Activated CD4-positive, alpha-beta T cell treated with anti-CD3 and anti-CD28 coated beads for 36 hours (primary cell): ENCODE data around the gene METRN. TPM values are rescaled to one million over a fixed set of nuclear protein-coding genes. Genes with fewer than 3 reads are reported as not detected.
A peak's percentile ranks its signal among the peaks of the same experiment; 100 is the strongest.
"Not testable (repeated sequence)": the region's sequence is repeated elsewhere in the genome, so short reads cannot be mapped to it uniquely, and the experiment has no call there.

Source experiments
- ATAC-seq: fragments of 200-7000 bp; cut with Tn5 transposase; one replicate; pipeline ENCODE4 v1.10.0; 2021; ENCODE audit warnings: mild to moderate bottlenecking, moderate library complexity
- CTCF ChIA-PET: fragments of 350-600 bp; sonication (Branson Sonifier 250); formaldehyde crosslinking; loops from one replicate; lab custom pipeline; 2021; ENCODE audit warnings: antibody characterized with exemption; lab: Charles Lee
- POLR2A ChIA-PET: fragments of 350-600 bp; sonication (Branson Sonifier 250); formaldehyde crosslinking; loops from one replicate; lab custom pipeline; 2021; ENCODE audit warnings: antibody characterized with exemption, inconsistent platforms; lab: Charles Lee
- DNase-seq: peaks from one replicate; pipeline ENCODE4 v3.0.0-alpha.2; 2020
- H3K27ac Mint-ChIP-seq: one replicate; pipeline ENCODE4 v1.8.0; 2021; ENCODE audit warnings: mixed read lengths
- H3K27me3 Mint-ChIP-seq: one replicate; pipeline ENCODE4 v1.8.0; 2021; ENCODE audit warnings: mixed read lengths
- H3K36me3 Mint-ChIP-seq: one replicate; pipeline ENCODE4 v1.8.0; 2021; ENCODE audit warnings: low read depth, mixed read lengths
- H3K4me1 Mint-ChIP-seq: one replicate; pipeline ENCODE4 v1.8.0; 2021; ENCODE audit warnings: mixed read lengths
- H3K4me3 Mint-ChIP-seq: one replicate; pipeline ENCODE4 v1.8.0; 2021; ENCODE audit warnings: mild to moderate bottlenecking, moderate library complexity, mixed read lengths
- H3K9me3 Mint-ChIP-seq: one replicate; pipeline ENCODE4 v1.8.0; 2021; ENCODE audit warnings: low read depth, mixed read lengths
- intact Hi-C, 2 experiments: fragments of 100-400 bp; cut with DNase I in 1 of 2; cut with micrococcal nuclease in 1 of 2; formaldehyde crosslinking; loops; one replicate each; pipeline versions ENCODE4 v1.14.2 to v1.15.1; 2022 to 2024; cut with DNase I, micrococcal nuclease
- total RNA-seq, 2 experiments: library from RNA; stranded (reverse); gene quantifications; one replicate each; pipeline ENCODE4 v1.2.3, GENCODE V29; 2021

METRN gene
- total RNA-seq, 2 experiments from 2014 or later, result 11.1 to 13.3 TPM

DNA sequence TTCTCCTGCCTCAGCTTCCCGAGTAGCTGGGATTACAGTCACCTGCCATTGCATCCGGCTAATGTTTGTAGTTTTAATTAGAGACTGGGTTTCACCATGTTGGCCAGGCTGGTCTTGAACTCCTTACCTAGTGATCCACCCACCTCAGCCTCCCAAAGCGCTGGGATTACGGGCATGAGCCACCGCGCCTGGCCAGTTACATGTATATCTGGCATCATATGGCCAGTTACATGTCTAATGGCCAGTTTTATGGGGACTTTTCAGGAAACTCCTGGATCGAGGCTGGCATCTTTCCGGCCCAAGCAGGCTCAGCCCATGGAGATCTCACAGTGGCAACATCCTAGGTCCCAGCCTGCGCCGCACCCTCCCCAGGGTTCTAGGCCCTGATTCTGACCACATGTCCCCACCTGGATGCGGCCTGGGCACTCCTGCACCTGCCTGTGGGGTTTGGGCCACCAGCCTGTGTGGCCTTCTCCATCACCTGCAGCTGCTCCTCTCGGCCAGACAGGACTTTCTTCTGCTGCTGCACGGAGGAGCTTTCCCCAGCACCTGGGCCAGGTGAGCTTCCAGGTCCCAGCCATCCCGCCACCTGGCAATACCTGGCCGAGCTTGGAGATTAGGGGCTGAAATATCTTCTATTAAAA lies 27.2 kb downstream of the METRN start:
- H3K9me3 Mint-ChIP-seq, result no peaks in the 10 kb centered on the region
- H3K36me3 Mint-ChIP-seq, result peaks cover 5% of the 10 kb centered on the region
- POLR2A ChIA-PET, result no interaction called here
- DNase-seq (no peak), ATAC-seq (no peak)
- CTCF ChIA-PET, result interaction anchor here (0.6 to 1.0 kb wide), 4 partner anchors 10 to 243 kb away, joined by 3 read pairs; no protein-coding TSS in a partner anchor
- intact Hi-C loops, result loop anchor here (1.0 to 2.0 kb wide), 9 partner anchors 21 to 228 kb away; partner anchors contain the start of genes ANTKMT (in 2 of the 2), CHTF18 (in 2 of the 2), RPUSD1 (in 2 of the 2) and CAPN15 (in 1 of the 2)
- H3K27ac Mint-ChIP-seq, result no peak overlapping the region
- no peaks in the 10 kb centered on the region for H3K27me3 Mint-ChIP-seq
- H3K4me1 Mint-ChIP-seq, result peaks cover 13% of the 10 kb centered on the region
- H3K4me3 Mint-ChIP-seq, result peak overlapping the region; percentile 62

- POLR2A ChIA-PET, ATAC-seq, intact Hi-C loops, H3K27ac Mint-ChIP-seq, H3K36me3 Mint-ChIP-seq, DNase-seq, H3K4me3 Mint-ChIP-seq, H3K9me3 Mint-ChIP-seq, H3K27me3 Mint-ChIP-seq: not testable (repeated sequence)
- peaks cover 10% of the 10 kb centered on the region for H3K4me1 Mint-ChIP-seq
- CTCF ChIA-PET, result interaction anchor here (0.7 to 1.6 kb wide), 4 partner anchors 14 to 113 kb away, joined by 3 to 4 read pairs (median 3); no protein-coding TSS in a partner anchor
Observed at GRCh38 chr16:742894-743293, 28.0 kb downstream of the METRN start.

DNA sequence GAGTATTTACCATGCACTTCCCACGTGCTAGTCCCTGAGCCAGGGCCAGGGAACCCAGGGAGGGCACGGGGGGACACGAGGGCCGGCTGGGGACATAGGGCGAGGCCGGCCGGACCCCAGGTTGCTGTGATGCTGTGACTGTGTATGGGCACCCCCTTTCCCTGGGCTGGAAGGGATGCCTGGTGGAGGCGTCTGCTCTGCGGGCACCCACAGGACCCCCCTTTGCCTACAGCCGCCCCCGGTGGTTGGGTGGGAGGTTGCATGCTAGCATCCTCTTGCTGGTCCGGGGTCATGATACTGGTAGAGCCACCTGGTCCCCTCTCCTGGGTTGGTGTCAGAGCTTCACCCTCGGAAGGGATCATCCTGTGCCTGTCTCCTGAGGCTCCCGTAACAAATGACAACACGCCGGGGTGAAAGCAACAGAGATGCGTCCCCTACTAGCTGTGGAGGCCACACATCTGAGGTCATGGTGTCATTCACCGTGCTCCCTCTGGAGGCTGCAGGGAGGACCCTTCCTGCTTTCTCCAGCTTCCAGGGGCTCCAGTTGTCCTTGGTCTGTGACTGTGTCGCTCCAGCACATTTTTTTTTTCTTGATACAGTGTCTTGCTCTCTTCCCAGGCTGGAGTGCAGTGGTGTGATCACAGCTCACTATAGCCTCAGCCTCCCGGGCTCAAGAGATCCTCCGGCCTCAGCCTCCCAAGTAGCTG lies 29.0 kb downstream of the METRN start:
- Mint-ChIP-seq H3K27ac (no peak overlapping the region), H3K9me3 (no peaks in the 10 kb centered on the region), H3K4me1 (peaks cover 10% of the 10 kb centered on the region), H3K27me3 (no peaks in the 10 kb centered on the region), H3K4me3 (no peak overlapping the region), H3K36me3 (no peaks in the 10 kb centered on the region)
- intact Hi-C loops, result no loop called here
- ChIA-PET POLR2A (no interaction called here), CTCF (interaction anchor here (0.7 to 1.6 kb wide), 3 partner anchors 13 to 373 kb away, joined by 3 to 5 read pairs (median 4); no protein-coding TSS in a partner anchor)
- DNase-seq (no peak), ATAC-seq (no peak)

DNA sequence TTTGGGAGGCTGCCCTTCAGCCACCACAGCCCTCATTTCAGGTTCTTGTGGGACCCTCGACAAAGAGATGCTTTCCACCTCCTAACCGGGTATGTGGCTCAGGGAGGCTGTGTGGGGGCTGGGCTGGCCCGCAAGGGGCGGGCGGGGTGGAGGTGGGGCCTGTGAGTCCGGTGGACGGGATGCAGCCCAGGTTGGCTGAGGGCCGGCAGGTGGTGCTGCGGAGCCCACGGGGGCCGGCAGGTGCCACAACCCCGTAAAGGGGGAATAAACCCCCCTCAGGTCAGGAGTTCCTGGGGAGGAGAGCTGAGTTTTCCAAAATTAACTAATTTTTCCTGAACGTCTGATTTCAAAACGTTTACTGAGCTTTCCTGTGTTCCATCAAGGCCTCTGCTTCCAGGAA lies 30.8 kb downstream of the METRN start:
- peak; percentile 56 for DNase-seq
- H3K4me3 Mint-ChIP-seq, result no peak overlapping the region
- ATAC-seq, result no peak
- CTCF ChIA-PET, result interaction anchor here (0.7 to 1.4 kb wide), 3 partner anchors 38 to 403 kb away, joined by 3 to 4 read pairs (median 3); no protein-coding TSS in a partner anchor
- H3K27ac Mint-ChIP-seq, result no peak overlapping the region
- no peaks in the 10 kb centered on the region for H3K36me3 Mint-ChIP-seq
- intact Hi-C loops, result no loop called here
- no peaks in the 10 kb centered on the region for H3K27me3 Mint-ChIP-seq
- no peaks in the 10 kb centered on the region for H3K9me3 Mint-ChIP-seq
- H3K4me1 Mint-ChIP-seq, result no peaks in the 10 kb centered on the region
- POLR2A ChIA-PET, result interaction anchor here (0.6 kb wide), 1 partner anchor 32 kb away, joined by 4 read pairs; no protein-coding TSS in a partner anchor

DNA sequence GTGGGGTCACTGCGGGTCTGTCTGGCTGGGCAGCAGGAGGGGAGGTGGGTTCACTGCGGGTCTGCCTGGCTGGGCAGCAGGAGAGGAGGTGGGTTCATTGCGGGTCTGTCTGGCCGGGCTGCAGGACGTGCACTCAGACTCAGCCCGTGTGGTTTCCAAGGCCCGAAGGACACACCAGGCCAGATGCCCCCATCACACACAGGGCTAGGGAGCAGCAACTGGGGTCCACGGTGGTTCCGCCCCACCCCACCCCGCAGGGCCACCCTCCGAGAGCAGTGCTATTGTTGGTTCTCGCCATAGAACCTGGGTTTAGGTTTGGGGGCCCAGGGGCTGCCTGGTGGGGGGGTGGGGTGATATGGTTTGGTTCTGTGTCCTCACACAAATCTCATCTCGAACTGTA lies 31.7 kb downstream of the METRN start:
- Mint-ChIP-seq H3K27ac (no peak overlapping the region), H3K4me1 (no peaks in the 10 kb centered on the region), H3K36me3 (no peaks in the 10 kb centered on the region), H3K4me3 (no peak overlapping the region), H3K9me3 (no peaks in the 10 kb centered on the region), H3K27me3 (no peaks in the 10 kb centered on the region)
- POLR2A ChIA-PET, result no interaction called here
- DNase-seq (no peak), ATAC-seq (no peak)
- intact Hi-C loops, result no loop called here
- CTCF ChIA-PET, result no interaction called here

- H3K9me3 Mint-ChIP-seq, result no peaks in the 10 kb centered on the region
- ChIA-PET POLR2A (no interaction called here), CTCF (interaction anchor here (0.7 kb wide), 1 partner anchor 130 kb away, joined by 3 read pairs; no protein-coding TSS in a partner anchor)
- intact Hi-C loops, result no loop called here
- H3K27ac Mint-ChIP-seq, result no peak overlapping the region
- no peaks in the 10 kb centered on the region for H3K36me3 Mint-ChIP-seq
- H3K27me3 Mint-ChIP-seq, result no peaks in the 10 kb centered on the region
- ATAC-seq (no peak), DNase-seq (no peak)
- H3K4me1 Mint-ChIP-seq, result no peaks in the 10 kb centered on the region
- H3K4me3 Mint-ChIP-seq, result no peak overlapping the region
Observed at GRCh38 chr16:747978-748746, 33.2 kb downstream of the METRN start.

- Mint-ChIP-seq H3K9me3 (no peaks in the 10 kb centered on the region), H3K4me3 (no peak overlapping the region), H3K4me1 (no peaks in the 10 kb centered on the region), H3K36me3 (no peaks in the 10 kb centered on the region), H3K27ac (no peak overlapping the region), H3K27me3 (no peaks in the 10 kb centered on the region)
- POLR2A ChIA-PET, result interaction anchor here (0.6 kb wide), 1 partner anchor 320 kb away, joined by 5 read pairs; no protein-coding TSS in a partner anchor
- intact Hi-C loops, result no loop called here
- ATAC-seq (no peak), DNase-seq (no peak)
- CTCF ChIA-PET, result interaction anchor here (0.6 kb wide), 1 partner anchor 24 kb away, joined by 3 read pairs; no protein-coding TSS in a partner anchor
Observed at GRCh38 chr16:749010-749409, 34.1 kb downstream of the METRN start.

GRCh38 chr16:750485-750884 lies 35.6 kb downstream of the METRN start:
- no peak overlapping the region for H3K4me3 Mint-ChIP-seq
- peaks cover 2% of the 10 kb centered on the region for H3K27me3 Mint-ChIP-seq
- ATAC-seq (no peak), DNase-seq (no peak)
- no peak overlapping the region for H3K27ac Mint-ChIP-seq
- H3K4me1 Mint-ChIP-seq, result no peaks in the 10 kb centered on the region
- intact Hi-C loops, result no loop called here
- ChIA-PET POLR2A (no interaction called here), CTCF (interaction anchor here (0.5 kb wide), 1 partner anchor 61 kb away, joined by 3 read pairs; the partner anchor contains the start of gene WDR24)
- H3K36me3 Mint-ChIP-seq, result no peaks in the 10 kb centered on the region
- H3K9me3 Mint-ChIP-seq, result no peaks in the 10 kb centered on the region

DNA sequence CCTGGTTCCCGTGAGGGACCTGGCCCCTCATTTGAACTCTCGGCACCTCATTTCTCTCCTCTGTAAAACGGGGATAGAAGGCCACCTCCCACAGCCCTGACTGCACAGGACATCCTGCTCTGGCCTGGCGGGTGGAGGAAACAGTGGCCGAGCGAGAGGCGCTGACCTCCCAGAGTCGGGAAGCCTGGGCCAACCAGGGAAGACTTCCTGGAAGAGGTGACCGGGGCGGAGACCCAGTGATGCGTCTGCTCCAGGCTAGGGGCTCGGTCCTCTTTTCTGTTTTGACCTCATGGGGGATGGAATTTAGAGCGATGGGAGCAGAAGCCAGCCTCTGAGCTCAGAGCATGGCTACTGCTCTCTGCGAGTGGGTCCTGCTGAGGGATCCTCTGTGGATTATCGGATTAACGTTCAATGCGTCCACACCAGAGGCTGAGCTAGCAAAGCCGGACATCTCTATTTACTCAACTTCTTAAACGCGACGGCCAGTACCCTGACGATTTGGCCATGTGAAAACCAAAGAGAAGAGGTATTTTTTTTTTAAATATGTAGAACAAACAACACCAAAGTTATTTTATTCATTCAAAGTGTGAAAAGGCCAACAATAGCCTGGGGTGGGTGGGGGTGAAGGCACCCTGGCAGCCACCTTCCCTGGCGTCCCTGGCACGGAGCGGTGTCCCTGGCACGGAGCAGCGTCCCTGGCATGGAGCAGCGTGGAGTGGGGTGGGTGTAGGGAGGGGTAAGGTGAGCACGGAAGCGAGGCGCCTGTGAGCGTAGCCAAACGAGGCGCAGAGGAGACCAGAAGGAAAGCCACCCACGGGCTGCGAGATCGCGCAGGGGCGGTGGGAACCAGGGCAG lies 36.5 kb downstream of the METRN start:
- Mint-ChIP-seq H3K4me3 (no peak overlapping the region), H3K36me3 (no peaks in the 10 kb centered on the region), H3K9me3 (peaks cover 2% of the 10 kb centered on the region), H3K4me1 (no peaks in the 10 kb centered on the region), H3K27ac (no peak overlapping the region), H3K27me3 (peaks cover 3% of the 10 kb centered on the region)
- DNase-seq (no peak), ATAC-seq (no peak)
- CTCF ChIA-PET, result interaction anchor here (0.5 kb wide), 1 partner anchor 62 kb away, joined by 3 read pairs; the partner anchor contains the start of gene WDR24
- intact Hi-C loops, result no loop called here
- POLR2A ChIA-PET, result interaction anchor here (0.7 kb wide), 1 partner anchor 13 kb away, joined by 4 read pairs; no protein-coding TSS in a partner anchor

GRCh38 chr16:752007-752312 lies 37.0 kb downstream of the METRN start:
- ChIA-PET CTCF (interaction anchor here (0.6 kb wide), 1 partner anchor 10 kb away, joined by 3 read pairs; no protein-coding TSS in a partner anchor), POLR2A (no interaction called here)
- Mint-ChIP-seq H3K27me3 (peaks cover 5% of the 10 kb centered on the region), H3K4me3 (no peak overlapping the region), H3K9me3 (peaks cover 4% of the 10 kb centered on the region), H3K36me3 (no peaks in the 10 kb centered on the region), H3K27ac (no peak overlapping the region), H3K4me1 (no peaks in the 10 kb centered on the region)
- intact Hi-C loops, result no loop called here
- DNase-seq, result no peak
- no peak for ATAC-seq
